HG03457 (cell line): ENCODE measurements around the gene NGEF.

Source experiments
- ATAC-seq: cut with Tn5 transposase; IDR thresholded peaks from one replicate; pipeline ENCODE4 v1.9.1; 2021; ENCODE audit warnings: moderate number of reproducible peaks; ENCODE audit not compliant: unreplicated experiment

Gene NGEF

GRCh38 chr2:233047206-233047605, 34.1 kb upstream of the NGEF start:
- ATAC-seq = no peak

- no peak for ATAC-seq
These were observed 32.0 kb upstream of the NGEF start for GRCh38 chr2:233044974-233045605.

GRCh38 chr2:233042549-233042948, 29.5 kb upstream of the NGEF start:
- no peak for ATAC-seq

- no peak for ATAC-seq
These were observed 28.8 kb upstream of the NGEF start for GRCh38 chr2:233041722-233042323.

- no peak for ATAC-seq
These were observed 27.5 kb upstream of the NGEF start for GRCh38 chr2:233040571-233040970.

GRCh38 chr2:233039846-233040530, 26.9 kb upstream of the NGEF start:
- ATAC-seq = no peak

- ATAC-seq = no peak
These were observed 26.3 kb upstream of the NGEF start for GRCh38 chr2:233039212-233039845.

- ATAC-seq = no peak
These were observed 24.0 kb upstream of the NGEF start for GRCh38 chr2:233037078-233037477.

GRCh38 chr2:233036162-233036838, 23.2 kb upstream of the NGEF start:
- no peak for ATAC-seq

GRCh38 chr2:233035426-233036161, 22.5 kb upstream of the NGEF start:
- no peak for ATAC-seq

GRCh38 chr2:233034091-233034882, 21.2 kb upstream of the NGEF start:
- no peak for ATAC-seq

- ATAC-seq = no peak
These were observed 20.6 kb upstream of the NGEF start for GRCh38 chr2:233033672-233034071.

GRCh38 chr2:233032551-233033320, 19.7 kb upstream of the NGEF start, which contains the start of gene NEU2:
NEU2 (plus strand) TSS chr2:233032672; CDS start chr2:233032672, 0 bp downstream.
- ATAC-seq = no peak

- no peak for ATAC-seq
These were observed 18.8 kb upstream of the NGEF start for GRCh38 chr2:233031556-233032500.

- no peak for ATAC-seq
These were observed 16.3 kb upstream of the NGEF start for GRCh38 chr2:233029321-233029720.

GRCh38 chr2:233026198-233026813, 13.2 kb upstream of the NGEF start:
- ATAC-seq = no peak

GRCh38 chr2:233025706-233026105, 12.7 kb upstream of the NGEF start:
- ATAC-seq = no peak
